Measurements from ENCODE around the gene SPNS3.

GRCh38 chr17:4503283-4504025, 69.7 kb downstream of the SPNS3 start:
- TF ChIP-seq CTCF (IDR thresholded peaks at IDR 0.05; ENCODE audit: poor library complexity) = no peak
- TF ChIP-seq EZH2 (IDR thresholded peaks at IDR 0.05; ENCODE audit: borderline replicate concordance) = no peak
- no peak for TF ChIP-seq EZH2phosphoT487 (IDR thresholded peaks at IDR 0.05; ENCODE audit: low read depth, severe bottlenecking, unreplicated experiment)

Measured in hepatocyte (in vitro differentiated cells).